RPMI8226 (cell line): ENCODE measurements around the gene SP140.
A peak's percentile ranks its signal among the peaks of the same experiment; 100 is the strongest.
"Not testable (repeated sequence)": the region's sequence is repeated elsewhere in the genome, so short reads cannot be mapped to it uniquely, and the experiment has no call there.

ENCODE experiments used
- DNase-seq: peaks from one replicate; pipeline ENCODE4 v3.0.0-alpha.2; 2015

SP140 gene

GRCh38 chr2:230225486-230225885 lies at the start of gene SP140:
TSS of gene SP140 (plus strand) at chr2:230225736. CDS start at chr2:230225845, 109 bp downstream.
- DNase-seq: peak; percentile 74

DNA sequence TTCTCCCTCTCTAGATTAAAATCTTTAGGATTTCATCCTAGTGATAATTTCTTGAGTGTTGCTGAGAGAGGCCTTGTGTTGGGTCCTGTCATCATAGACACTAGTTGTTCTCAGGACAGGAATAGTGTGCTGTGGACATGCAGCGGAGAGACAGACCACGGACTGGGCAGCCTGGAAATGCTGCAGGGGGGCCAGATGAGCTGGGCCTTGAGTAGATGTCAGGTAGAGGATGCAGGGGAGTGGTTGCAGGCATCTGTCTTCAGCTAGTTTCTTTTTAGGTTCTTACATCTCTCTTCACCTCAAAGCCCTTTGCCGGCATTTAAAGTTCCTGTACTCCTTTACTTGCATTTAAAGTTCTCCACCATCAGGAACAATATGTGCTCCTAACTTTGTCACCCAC lies 48.5 kb upstream of the SP140 start:
- DNase-seq: no peak

GRCh38 chr2:230178546-230179485 lies 46.7 kb upstream of the SP140 start:
- no peak for DNase-seq

- no peak for DNase-seq
Measured at GRCh38 chr2:230179907-230180306, 45.6 kb upstream of the SP140 start.

GRCh38 chr2:230181195-230181594 lies 44.3 kb upstream of the SP140 start:
- DNase-seq: no peak

DNA sequence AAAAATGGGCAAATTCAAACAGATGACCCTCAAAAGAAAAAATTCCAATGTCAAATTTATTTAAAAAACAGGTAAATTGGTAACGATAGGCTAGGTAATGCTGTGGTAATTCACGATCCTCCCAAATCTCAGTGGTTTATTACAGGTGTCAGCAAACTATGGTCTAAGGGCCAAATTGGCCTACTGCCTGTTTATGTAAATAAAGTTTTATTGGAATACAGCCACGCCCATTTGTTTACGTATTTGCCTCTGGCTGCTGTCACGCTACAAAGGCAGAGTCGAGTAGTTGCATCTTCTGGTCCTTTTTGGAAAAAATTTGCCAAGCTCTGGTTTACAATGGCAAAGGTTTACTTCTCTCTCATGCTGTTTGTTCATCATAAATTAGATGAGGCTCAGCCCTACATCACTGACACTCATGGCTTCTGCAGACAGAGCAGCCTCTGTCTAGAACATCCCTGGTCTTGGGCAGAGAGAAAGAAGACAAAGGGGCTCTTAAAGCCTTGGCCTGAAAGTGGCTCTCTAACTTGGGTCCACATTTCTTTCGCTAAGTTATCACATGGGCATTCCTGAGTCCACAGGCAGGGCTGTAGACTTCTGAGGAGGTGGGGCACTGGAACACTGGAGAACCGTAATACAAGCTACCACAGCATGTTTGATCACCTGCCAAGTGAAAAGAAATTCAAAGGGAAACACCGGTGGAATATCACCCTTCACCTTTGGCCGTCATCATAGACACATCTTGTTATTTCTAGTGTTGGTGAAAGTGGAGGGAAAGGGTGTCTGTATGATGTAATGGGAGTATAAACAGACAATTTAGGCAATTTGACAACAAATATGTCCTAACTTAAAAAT lies 40.6 kb upstream of the SP140 start:
- no peak for DNase-seq

DNA sequence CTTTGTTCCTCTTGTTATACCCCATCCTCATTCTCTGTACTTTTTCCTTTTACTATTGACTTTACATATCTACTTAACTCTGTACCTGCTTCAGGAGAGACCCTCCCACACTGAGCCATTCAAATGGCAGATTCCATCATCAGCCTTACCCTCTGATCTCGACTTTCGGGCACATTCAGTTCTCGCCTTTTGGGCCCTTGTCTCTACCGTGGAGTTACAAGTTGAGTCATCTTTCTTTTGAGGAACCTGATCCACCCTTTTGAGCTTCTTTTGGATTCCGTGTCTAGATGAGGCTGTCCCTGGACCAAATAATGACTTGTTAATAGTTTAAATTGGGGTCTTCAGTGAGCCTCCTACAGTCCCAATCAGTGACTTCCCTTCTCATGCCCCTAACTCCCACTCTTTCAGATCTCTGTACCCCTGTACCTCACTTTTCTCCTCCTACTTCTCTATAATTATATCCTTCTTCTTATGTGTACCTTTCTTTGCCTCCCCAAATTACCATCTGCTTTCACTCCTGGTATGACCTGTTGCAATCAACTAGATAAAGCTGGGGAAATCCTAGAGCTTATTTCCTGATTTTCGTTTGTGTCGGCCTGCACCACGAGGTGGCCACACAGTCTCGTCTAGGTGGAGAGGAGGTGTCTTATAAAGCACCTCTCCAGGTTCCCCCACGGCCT lies 23.0 kb upstream of the SP140 start:
- DNase-seq: no peak

DNA sequence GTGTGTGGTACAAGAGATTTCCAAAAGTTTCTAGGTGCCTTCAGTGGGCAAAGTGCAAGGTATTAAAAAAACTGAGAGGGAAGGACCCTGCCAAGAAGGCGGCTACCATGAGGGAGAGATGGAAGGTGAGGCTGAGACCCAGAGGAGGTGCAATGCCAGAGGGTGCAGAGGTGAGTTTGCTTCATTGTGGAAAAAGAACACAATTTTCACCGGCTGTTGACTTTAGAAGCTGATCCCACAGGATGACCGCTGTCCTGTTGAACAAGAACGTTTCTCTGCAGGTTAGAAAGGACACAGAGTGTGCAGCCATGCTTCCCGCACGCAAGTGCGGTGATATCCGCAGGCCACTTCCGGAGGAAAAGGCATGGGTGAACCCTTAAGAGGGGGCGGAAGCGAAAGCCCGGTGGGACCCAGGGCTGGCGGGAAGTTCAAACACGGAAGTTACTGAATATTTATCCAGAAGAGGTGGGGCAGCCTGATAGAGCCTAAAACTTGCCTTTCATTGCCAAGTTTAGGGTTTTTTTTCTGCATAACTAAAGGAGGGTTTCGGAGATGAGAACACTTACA lies 22.3 kb upstream of the SP140 start:
- no peak for DNase-seq

- DNase-seq: no peak
Measured at GRCh38 chr2:230205034-230205433, 20.5 kb upstream of the SP140 start.

DNA sequence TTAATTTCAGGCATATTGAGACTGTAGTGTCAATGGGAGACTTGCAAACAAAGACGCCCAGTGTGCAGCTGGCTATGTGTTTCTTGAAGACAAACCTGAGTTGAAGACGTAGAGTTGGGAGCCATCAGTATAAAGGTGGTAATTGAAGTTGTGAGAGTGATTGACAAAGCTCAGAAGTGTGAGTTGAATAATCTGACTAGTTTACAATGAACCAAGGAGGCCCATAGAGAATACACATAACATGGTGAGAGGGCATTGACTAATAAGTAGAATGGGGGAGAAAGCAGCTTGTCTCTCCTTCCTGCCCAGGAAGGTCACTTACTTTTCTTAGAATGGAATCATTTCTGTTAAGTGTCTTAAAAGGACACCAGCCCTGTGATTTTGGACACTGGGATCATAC lies 19.8 kb upstream of the SP140 start:
- no peak for DNase-seq

DNA sequence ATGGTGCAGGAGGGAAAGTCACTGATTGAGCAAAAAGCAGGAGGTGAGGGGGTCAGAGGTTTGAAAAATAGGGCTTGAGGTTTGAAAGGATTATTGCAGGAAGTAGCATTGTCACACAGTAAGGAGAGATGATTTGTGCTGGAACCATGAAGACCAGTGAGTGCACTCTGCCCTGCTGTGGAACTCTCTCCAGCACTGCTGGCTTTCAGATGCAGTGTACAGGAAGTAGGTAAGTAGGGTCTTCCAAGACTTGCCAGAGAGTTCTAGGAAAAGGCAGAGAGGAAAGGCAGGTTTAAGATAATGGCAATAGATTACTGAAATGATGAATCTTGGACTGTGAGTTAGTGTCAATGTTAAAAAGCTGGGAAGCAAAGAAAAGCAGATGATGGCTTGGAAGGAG lies 17.0 kb upstream of the SP140 start:
- no peak for DNase-seq

GRCh38 chr2:230209422-230210051 lies 16.0 kb upstream of the SP140 start:
- DNase-seq: no peak

DNA sequence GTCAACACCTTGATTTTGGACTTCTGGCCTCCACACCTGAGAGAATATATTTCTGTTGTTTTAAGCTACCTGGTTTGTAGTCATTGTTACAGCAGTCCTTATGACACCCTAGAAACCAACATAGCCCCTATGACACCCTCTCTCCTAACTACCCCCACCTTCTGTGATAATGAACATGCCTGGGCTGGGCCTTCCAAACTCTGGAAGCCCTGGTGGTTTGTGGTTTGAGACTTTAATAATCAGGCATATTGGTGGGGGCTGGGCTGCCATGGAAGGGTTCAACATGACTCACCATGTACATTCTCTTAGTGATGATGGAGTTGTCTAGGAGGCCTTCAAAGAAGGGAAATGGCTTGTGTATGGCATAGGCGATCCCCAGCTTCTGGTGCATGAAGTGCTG lies 9.0 kb upstream of the SP140 start:
- DNase-seq: no peak

- no peak for DNase-seq
Measured at GRCh38 chr2:230217424-230217823, 8.1 kb upstream of the SP140 start.

DNA sequence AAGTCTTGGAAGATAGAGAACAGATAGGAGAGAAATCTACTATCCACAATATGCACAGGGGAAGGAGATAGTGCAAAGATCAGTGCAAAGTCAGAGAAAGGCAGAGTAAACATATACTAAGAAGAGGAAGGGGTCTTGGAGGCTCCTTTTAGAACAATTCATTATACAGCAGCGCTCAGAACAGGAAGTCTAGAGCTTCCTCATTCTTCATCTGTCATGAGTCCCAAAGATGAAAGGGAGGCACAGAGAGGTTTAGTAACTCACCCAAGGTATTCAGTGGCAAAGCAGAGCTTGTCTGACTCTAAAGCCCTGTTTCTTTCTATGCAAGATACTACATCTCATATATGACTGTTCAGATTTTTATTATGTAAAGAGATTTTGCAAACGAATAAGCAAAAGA lies 7.1 kb upstream of the SP140 start:
- no peak for DNase-seq

DNA sequence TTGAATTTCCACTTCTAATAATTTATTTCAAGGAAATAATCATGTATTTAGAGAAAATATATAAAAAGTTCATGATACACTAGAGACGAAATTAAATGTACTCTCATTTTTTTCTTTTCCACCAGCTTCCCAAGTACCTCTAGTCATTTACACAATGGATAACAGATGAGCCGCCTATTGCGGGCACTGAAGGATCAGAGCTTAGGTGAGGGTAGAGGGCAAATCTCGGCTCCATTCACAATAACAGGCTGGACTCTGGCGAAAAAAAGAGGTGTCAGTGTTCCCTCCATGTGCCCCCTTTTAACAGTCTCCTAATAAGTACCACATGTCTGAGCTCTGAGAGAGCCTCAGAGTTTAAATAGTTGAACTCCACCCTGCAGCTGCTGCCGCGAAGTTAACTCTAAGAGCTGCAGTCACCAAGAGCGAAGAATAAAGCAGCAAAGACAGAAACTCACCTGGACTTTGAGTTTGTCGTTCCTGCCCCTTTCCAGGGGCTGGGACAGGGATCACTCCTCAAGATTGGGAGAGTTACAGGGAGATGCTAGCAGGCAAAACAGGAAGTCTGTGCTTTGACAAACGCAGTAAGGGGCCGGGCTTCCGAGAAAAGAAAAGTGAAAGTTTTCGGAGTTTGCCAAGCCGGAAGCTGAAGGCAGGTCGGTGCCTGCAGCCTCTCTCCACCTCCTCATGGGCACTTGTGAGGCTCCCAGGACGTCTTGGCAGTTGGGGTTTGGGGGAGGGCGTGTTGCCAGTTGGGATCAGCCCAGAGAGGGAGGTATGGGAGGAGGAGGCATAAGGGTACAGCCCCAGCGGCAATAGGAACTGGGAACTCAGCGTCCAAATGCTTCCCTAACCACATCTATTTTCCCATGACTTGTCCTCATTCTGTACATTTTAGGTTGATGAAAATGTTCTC lies 5.9 kb upstream of the SP140 start, which contains the start of gene SP110:
Gene SP110, minus strand, starts transcription at position 566 of the 913 bp plus-strand sequence. CDS start 3,057 bp downstream, outside the sequence.
- DNase-seq: peak; percentile 82

DNA sequence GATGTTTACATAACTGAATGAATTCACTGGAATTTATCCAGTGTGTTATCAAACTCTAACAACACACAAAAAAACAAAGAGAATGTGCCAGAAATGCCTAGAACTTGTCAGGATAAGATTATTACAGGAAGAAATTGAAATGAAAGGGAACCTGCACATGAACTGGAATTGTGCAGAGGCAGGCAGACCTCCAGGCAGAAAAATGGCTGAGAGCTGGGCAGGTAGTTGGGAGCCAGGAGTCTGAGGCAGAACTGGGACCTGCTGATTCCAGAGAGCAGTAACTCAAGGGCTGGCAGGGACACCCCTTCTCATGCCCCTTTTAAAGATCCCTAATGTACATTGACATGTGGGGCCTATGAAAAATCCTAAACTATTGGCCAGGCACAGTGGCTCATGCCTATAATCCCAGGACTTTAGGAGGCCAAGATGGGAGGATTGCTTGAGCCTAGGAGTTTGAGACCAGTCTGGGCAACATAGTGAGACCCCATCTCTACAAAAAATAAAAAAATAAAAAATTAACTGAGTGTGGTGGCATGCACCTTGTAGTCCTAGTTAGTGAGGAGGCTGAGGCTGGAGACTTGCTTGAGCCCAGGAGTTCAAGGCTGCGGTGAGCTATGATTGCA lies 5.1 kb upstream of the SP140 start:
- no peak for DNase-seq

DNA sequence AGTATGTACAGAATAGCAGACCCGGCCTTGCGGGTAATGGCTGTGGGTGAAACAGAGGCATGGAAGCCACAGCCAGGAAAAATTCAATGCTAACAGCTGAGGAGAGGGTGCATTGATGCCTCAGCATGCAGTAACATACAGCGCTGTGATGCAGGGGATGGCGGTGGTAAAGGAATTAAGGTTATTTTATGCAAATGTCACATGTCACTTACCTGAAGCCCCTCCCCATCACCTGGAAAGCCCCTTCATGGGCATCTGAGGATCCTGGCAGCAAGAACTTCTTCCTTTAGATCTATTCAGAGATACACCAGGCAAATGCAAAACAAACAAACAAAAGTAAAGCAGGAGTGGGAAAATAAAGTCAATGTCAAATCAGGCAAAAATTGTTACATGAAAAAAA lies 4.0 kb upstream of the SP140 start:
- no peak for DNase-seq

- DNase-seq: not testable (repeated sequence)
Measured at GRCh38 chr2:230222829-230223228, 2.7 kb upstream of the SP140 start.

DNA sequence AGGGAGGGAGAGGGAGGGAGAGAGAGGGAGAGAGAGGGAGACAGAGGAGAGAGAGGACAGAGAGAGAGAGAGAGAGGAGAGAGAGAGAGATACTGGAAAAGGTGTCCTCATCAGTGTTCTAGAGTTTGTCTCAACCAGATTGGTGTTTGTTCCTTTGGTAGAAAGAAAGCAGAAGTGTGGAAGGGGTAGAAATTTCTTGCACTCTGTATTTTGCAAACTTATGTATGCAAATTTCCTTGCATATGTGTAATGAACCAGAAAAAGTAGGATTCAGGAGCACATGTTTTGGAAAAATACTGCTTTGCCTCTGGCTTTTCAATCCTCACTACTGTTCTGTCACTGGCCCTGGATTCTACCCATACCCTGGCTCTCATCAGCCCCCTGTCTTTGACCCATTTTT lies 1.1 kb upstream of the SP140 start:
- no peak for DNase-seq
